ENCODE measurements around the gene ITGA3. TPM values are rescaled to one million over a fixed set of nuclear protein-coding genes. Genes with fewer than 3 reads are reported as not detected.

Gene ITGA3
- total and polyA plus RNA-seq, 8 donors: 16.8 to 61.2 (median 26.2) TPM

DNA sequence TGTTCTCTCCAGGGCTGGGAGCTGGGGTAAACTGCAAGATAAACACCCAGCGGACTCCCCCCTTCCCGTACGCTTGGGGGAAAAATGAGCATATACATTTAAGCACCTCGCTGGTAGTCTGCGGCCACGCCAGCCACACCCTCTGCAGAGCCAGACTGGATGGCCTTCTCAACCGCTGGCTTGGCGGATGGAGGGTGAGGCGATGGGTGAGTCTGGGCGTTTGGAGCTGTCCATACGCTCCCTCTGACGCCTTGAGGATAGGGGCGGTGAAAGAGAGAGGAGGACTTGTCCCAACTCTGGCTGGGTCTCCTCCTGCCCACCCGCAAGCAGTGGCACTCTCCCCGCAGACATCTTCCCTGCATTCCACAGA is 1.0 kb downstream of the ITGA3 start:
- Histone ChIP-seq H3K27ac (peak overlapping the region; percentile 77 to 96 (median 86)), H3K9me3 (no peaks in the 10 kb centered on the region), H3K36me3 (no peaks in the 10 kb centered on the region), H3K4me3 (peak overlapping the region; percentile 75 to 86 (median 76)), H3K27me3 (no peaks in the 10 kb centered on the region), H3K4me1 (peaks cover 20 to 59% (median 32%) of the 10 kb centered on the region in 3 donors)
- ATAC-seq (peak in 2 of 4 donors; percentile 3 to 10), DNase-seq (no peak), FAIRE-seq (no peak)
- intact Hi-C loops (cut with DNase I): no loop called here
- TF ChIP-seq, protein P1, sequence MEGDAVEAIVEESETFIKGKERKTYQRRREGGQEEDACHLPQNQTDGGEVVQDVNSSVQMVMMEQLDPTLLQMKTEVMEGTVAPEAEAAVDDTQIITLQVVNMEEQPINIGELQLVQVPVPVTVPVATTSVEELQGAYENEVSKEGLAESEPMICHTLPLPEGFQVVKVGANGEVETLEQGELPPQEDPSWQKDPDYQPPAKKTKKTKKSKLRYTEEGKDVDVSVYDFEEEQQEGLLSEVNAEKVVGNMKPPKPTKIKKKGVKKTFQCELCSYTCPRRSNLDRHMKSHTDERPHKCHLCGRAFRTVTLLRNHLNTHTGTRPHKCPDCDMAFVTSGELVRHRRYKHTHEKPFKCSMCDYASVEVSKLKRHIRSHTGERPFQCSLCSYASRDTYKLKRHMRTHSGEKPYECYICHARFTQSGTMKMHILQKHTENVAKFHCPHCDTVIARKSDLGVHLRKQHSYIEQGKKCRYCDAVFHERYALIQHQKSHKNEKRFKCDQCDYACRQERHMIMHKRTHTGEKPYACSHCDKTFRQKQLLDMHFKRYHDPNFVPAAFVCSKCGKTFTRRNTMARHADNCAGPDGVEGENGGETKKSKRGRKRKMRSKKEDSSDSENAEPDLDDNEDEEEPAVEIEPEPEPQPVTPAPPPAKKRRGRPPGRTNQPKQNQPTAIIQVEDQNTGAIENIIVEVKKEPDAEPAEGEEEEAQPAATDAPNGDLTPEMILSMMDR (IDR thresholded peaks at IDR 0.05): no peak
- 13 to 36% methylated on average over 15 of the region's 15 CpGs for WGBS, 2 donors

DNA sequence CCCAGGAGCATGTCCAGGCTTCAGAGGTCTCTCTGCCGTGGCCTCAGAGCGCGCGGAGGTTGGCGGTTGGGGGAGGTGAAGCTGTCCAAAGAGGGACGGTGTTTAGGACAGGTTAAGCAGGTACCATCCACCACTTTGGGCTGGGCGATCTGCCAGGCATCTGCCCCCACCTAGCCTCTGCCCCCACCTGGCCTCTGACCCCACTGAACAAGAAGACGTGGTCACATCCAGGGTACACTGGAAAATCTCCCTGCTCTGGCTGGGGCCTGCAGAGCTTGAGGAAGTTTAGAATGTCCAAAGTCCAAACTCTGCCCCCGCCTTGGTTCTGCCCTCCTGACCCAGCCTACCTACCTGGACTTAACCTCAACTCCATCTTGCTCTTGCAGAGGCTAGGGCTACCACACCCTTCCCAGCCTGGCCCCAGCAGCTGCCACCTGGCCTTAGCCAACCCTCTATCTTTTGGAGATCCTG is 1.6 kb downstream of the ITGA3 start:
- peak in 1 of 4 donors; percentile 2 for ATAC-seq
- Histone ChIP-seq H3K36me3 (no peaks in the 10 kb centered on the region), H3K9me3 (no peaks in the 10 kb centered on the region), H3K4me3 (peak overlapping the region in 2 of 4 donors; percentile 75 to 86), H3K4me1 (peaks cover 19 to 57% (median 26%) of the 10 kb centered on the region in 3 donors), H3K27ac (peak overlapping the region in 2 of 4 donors; percentile 88 to 96), H3K27me3 (no peaks in the 10 kb centered on the region)
- FAIRE-seq: no peak
- WGBS, 2 donors: 43 to 48% methylated on average over 9 of the region's 9 CpGs
- intact Hi-C loops (cut with DNase I): no loop called here
- peak in 2 of 6 donors; percentile 31 to 59 for DNase-seq
- TF ChIP-seq, protein P1 (IDR thresholded peaks at IDR 0.05): no peak

DNA sequence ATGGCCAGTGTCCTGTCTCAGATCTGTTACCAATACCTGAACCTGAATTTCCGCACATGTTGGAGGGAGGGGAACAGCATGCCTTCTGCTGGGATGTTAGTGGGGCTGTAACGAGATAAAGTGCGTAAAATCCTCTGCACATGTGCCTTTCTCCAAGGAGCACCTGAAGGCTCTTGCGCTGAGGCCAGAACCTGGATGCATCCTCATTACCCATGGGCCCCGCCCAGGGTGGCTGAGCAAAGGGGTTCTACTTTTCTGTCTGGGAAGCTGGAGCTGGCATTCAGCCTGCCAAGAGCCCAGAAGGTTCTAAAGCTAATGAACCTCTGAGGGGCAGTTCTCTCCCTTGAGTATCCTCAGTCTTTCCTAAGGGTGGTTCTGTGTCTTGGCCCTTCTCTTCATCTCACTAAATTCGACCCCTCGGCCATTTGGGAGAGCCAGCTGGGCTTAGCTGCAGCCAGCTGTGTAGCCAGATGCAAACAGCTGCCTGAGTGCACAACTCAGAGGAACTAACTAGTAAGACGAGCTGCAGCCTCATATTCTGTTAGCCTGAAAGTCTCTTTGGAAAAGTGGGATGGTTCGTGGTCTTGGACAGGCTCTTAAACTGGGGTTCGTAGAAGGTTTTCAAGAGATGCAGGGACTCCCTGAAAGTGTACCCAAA is 2.5 kb downstream of the ITGA3 start:
- no peak for FAIRE-seq
- Histone ChIP-seq H3K4me3 (peak overlapping the region in 1 of 4 donors; percentile 75), H3K27ac (peak overlapping the region in 2 of 4 donors; percentile 88 to 96), H3K4me1 (peaks cover 19 to 49% (median 21%) of the 10 kb centered on the region in 3 donors), H3K9me3 (no peaks in the 10 kb centered on the region), H3K27me3 (no peaks in the 10 kb centered on the region), H3K36me3 (no peaks in the 10 kb centered on the region)
- no peak for ATAC-seq
- DNase-seq: no peak
- TF ChIP-seq, protein P1 (IDR thresholded peaks at IDR 0.05): no peak
- intact Hi-C loops (cut with DNase I): no loop called here
- 78 to 90% methylated on average over 10 of the region's 10 CpGs for WGBS, 2 donors

DNA sequence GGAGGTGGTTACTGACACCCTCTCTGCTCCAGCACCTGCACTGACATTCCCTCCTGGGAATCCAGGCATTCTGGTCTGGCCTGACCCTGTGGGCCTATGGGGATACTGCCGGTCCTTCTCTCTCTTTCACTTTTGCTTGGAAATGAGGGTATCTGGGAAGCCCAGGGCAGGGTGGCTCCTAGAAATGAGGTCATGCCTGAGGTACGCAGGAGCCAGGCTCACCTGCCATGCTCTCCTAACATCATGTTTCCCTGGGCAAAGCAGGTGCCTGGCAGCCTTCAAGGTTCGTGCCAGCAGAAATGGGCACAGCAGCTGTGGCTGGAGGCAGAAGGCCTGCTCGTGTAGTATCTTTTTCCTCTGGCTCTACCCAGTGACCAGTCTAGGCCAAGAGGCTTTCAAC is 3.3 kb downstream of the ITGA3 start:
- H3K27me3 ChIP-seq: no peaks in the 10 kb centered on the region
- H3K4me1 ChIP-seq: peaks cover 17 to 43% (median 18%) of the 10 kb centered on the region in 3 donors
- WGBS, 2 donors: 29 to 34% methylated on average over 4 of the region's 4 CpGs
- FAIRE-seq (no peak), ATAC-seq (peak in 3 of 4 donors; percentile 7 to 15 (median 10)), DNase-seq (peak in 4 of 6 donors; percentile 59 to 73 (median 64))
- TF ChIP-seq, protein P1 (IDR thresholded peaks at IDR 0.05): no peak
- intact Hi-C loops (cut with DNase I): no loop called here
- H3K27ac ChIP-seq: peak overlapping the region; percentile 26 to 96 (median 67)
- no peaks in the 10 kb centered on the region for H3K36me3 ChIP-seq
- no peaks in the 10 kb centered on the region for H3K9me3 ChIP-seq
- no peak overlapping the region for H3K4me3 ChIP-seq

DNA sequence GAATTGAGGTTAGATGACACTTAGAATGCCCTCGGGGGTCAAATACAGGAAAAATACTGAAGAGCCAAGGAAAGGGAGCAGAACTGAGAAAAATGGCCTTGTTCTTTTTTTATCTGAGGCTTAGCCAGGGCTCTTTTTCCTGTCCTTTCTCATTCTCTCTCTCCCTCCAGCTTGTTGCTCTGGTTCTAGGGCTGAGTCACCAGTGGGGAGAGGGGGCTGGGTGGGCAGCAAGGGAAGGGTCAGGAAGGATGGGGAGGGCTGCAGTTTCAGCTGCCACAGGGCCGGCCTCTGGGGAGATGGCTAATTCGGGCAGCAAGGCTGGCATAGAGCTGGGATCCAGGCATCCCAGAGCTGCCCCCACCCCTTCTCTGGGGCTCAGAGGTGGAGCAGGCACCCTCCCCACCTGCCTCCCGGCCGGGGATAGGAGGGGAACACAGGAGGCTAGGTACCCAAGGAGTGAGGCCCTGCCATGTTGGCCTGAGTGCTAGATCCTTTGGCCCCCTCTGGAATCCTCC is 3.9 kb downstream of the ITGA3 start:
- 65 to 90% methylated on average over 5 of the region's 5 CpGs for WGBS, 2 donors
- intact Hi-C loops (cut with DNase I): no loop called here
- H3K36me3 ChIP-seq: no peaks in the 10 kb centered on the region
- H3K4me3 ChIP-seq: no peak overlapping the region
- no peaks in the 10 kb centered on the region for H3K9me3 ChIP-seq
- no peaks in the 10 kb centered on the region for H3K27me3 ChIP-seq
- peaks cover 17 to 40% (median 17%) of the 10 kb centered on the region in 3 donors for H3K4me1 ChIP-seq
- DNase-seq: no peak
- no peak for FAIRE-seq
- peak overlapping the region; percentile 26 to 96 (median 67) for H3K27ac ChIP-seq
- TF ChIP-seq, protein P1 (IDR thresholded peaks at IDR 0.05): no peak
- ATAC-seq: no peak

Data from pancreas (tissue), 10 donors.